ENCODE data around the gene MCFD2. TPM values are rescaled to one million over a fixed set of nuclear protein-coding genes. Genes with fewer than 3 reads are reported as not detected.

MCFD2 gene
- total and polyA plus RNA-seq, 4 donors = 56.8 to 82.8 (median 70.4) TPM

- Histone ChIP-seq H3K4me3 (ENCODE audit: low read depth, low read length) (no peak overlapping the region), H3K27ac (ENCODE audit: low read depth, low read length) (no peak overlapping the region), H3K4me1 (ENCODE audit: control insufficient read depth, insufficient read depth, low read length) (no peaks in the 10 kb centered on the region), H3K9me3 (ENCODE audit: control insufficient read depth, insufficient read depth, low read length) (no peaks in the 10 kb centered on the region), H3K27me3 (ENCODE audit: control insufficient read depth, insufficient read depth, low read length) (no peaks in the 10 kb centered on the region), H3K36me3 (ENCODE audit: control insufficient read depth, insufficient read depth, low read length) (no peaks in the 10 kb centered on the region)
- DNase-seq (ENCODE audit: low read depth in 4 of 6, low spot score in 6 of 6) = no peak
- 51% methylated on average over 5 of the region's 11 CpGs for WGBS (ENCODE audit: insufficient coverage)
These were observed 27.1 kb downstream of the MCFD2 start for GRCh38 chr2:46888421-46888952.

DNA sequence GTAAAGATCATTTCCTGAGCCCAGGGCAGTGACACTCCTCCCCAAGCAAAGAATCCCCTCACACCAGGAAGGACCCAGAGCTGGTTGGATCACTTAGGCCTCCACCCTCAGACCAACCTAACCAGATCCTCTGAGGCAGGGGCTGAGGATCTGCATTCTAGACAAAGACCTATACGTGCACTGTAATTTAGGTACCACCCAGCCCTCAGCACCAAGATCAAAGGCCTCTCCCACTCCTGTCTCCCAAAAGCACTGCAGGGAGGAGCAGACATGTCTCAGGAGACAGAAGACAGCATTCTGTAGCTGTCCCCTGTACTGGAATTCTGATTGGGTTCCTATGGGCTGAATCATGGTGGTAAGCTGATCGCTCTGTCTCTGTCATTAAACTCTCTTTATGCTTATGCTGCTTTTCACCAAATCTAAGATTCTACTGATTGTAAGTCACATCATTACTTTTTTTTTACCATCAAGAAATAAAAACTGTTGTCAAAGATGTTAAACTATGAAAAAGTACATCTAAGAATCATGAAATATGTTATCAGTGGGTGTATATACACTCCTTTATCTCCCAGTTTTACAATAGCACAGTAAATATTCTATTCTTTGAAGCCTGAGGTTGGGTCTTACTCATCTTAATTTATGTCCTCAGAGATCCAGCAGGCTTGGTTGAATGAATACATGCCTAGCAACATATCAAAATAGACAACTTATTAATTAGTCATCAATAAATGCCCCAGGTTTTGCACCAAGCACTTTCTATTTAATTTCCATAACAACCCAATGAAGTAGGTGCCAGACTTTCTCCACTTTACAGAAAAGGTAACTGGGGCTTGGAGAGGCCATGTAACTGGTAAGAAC is 28.3 kb downstream of the MCFD2 start:
- H3K9me3 ChIP-seq (ENCODE audit: control insufficient read depth, insufficient read depth, low read length) = no peaks in the 10 kb centered on the region
- DNase-seq (ENCODE audit: low read depth in 4 of 6, low spot score in 6 of 6) = no peak
- no peak overlapping the region for H3K4me3 ChIP-seq (ENCODE audit: low read depth, low read length)
- 71% methylated on average over 1 of the region's 2 CpGs for WGBS (ENCODE audit: insufficient coverage)
- no peak overlapping the region for H3K27ac ChIP-seq (ENCODE audit: low read depth, low read length)
- H3K36me3 ChIP-seq (ENCODE audit: control insufficient read depth, insufficient read depth, low read length) = no peaks in the 10 kb centered on the region
- H3K27me3 ChIP-seq (ENCODE audit: control insufficient read depth, insufficient read depth, low read length) = no peaks in the 10 kb centered on the region
- H3K4me1 ChIP-seq (ENCODE audit: control insufficient read depth, insufficient read depth, low read length) = peaks cover 8% of the 10 kb centered on the region

- Histone ChIP-seq H3K27ac (ENCODE audit: low read depth, low read length) (no peak overlapping the region), H3K4me3 (ENCODE audit: low read depth, low read length) (no peak overlapping the region), H3K9me3 (ENCODE audit: control insufficient read depth, insufficient read depth, low read length) (no peaks in the 10 kb centered on the region)
These were observed 29.2 kb downstream of the MCFD2 start for GRCh38 chr2:46886268-46887027.

DNA sequence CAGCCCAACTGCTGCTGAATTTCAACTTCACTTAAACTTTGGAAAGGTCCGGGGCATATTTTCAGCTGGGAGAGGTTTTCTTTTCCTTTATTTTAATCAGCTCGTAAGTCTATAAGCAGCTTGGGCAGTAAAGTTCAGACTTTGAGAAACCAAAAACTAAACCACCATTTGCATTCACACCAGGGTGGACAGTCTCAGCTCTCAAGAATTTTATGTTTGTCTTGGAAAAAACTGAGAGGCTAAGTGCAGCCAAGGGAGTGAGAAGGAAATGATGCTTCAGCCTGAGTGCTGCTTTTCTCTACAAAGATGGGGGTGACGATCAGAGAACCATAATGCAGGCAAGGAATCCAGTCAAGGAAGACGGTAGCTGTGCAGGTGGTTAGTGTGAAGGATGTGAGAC is 30.2 kb downstream of the MCFD2 start:
- Histone ChIP-seq H3K9me3 (ENCODE audit: control insufficient read depth, insufficient read depth, low read length) (no peaks in the 10 kb centered on the region), H3K36me3 (ENCODE audit: control insufficient read depth, insufficient read depth, low read length) (no peaks in the 10 kb centered on the region), H3K4me1 (ENCODE audit: control insufficient read depth, insufficient read depth, low read length) (peaks cover 21% of the 10 kb centered on the region), H3K27me3 (ENCODE audit: control insufficient read depth, insufficient read depth, low read length) (no peaks in the 10 kb centered on the region), H3K27ac (ENCODE audit: low read depth, low read length) (peak overlapping the region; percentile 35), H3K4me3 (ENCODE audit: low read depth, low read length) (no peak overlapping the region)
- 64% methylated on average over 2 of the region's 4 CpGs for WGBS (ENCODE audit: insufficient coverage)
- peak in 1 of 6 donors; percentile 56 for DNase-seq (ENCODE audit: low read depth in 4 of 6, low spot score in 6 of 6)

More at GRCh38 chr2:46886268-46887027, 29.2 kb downstream of the MCFD2 start:
- Histone ChIP-seq H3K4me1 (ENCODE audit: control insufficient read depth, insufficient read depth, low read length) (peaks cover 16% of the 10 kb centered on the region), H3K36me3 (ENCODE audit: control insufficient read depth, insufficient read depth, low read length) (no peaks in the 10 kb centered on the region), H3K27me3 (ENCODE audit: control insufficient read depth, insufficient read depth, low read length) (no peaks in the 10 kb centered on the region)
- no peak for DNase-seq (ENCODE audit: low read depth in 4 of 6, low spot score in 6 of 6)
- WGBS (ENCODE audit: insufficient coverage) = 76% methylated on average over 2 of the region's 6 CpGs

- no peak overlapping the region for H3K4me3 ChIP-seq (ENCODE audit: low read depth, low read length)
- no peaks in the 10 kb centered on the region for H3K9me3 ChIP-seq (ENCODE audit: control insufficient read depth, insufficient read depth, low read length)
- no peak overlapping the region for H3K27ac ChIP-seq (ENCODE audit: low read depth, low read length)
- DNase-seq (ENCODE audit: low read depth in 4 of 6, low spot score in 6 of 6) = no peak
- H3K4me1 ChIP-seq (ENCODE audit: control insufficient read depth, insufficient read depth, low read length) = peaks cover 27% of the 10 kb centered on the region
- no peaks in the 10 kb centered on the region for H3K27me3 ChIP-seq (ENCODE audit: control insufficient read depth, insufficient read depth, low read length)
- H3K36me3 ChIP-seq (ENCODE audit: control insufficient read depth, insufficient read depth, low read length) = no peaks in the 10 kb centered on the region
These were observed 36.1 kb downstream of the MCFD2 start for GRCh38 chr2:46879511-46879910.

- WGBS (ENCODE audit: insufficient coverage) = 15% methylated on average over 5 of the region's 8 CpGs
- H3K4me3 ChIP-seq (ENCODE audit: low read depth, low read length) = no peak overlapping the region
- H3K4me1 ChIP-seq (ENCODE audit: control insufficient read depth, insufficient read depth, low read length) = peaks cover 27% of the 10 kb centered on the region
- peak overlapping the region; percentile 16 for H3K27ac ChIP-seq (ENCODE audit: low read depth, low read length)
- peak in 2 of 6 donors; percentile 12 to 61 for DNase-seq (ENCODE audit: low read depth in 4 of 6, low spot score in 6 of 6)
- no peaks in the 10 kb centered on the region for H3K9me3 ChIP-seq (ENCODE audit: control insufficient read depth, insufficient read depth, low read length)
- H3K36me3 ChIP-seq (ENCODE audit: control insufficient read depth, insufficient read depth, low read length) = no peaks in the 10 kb centered on the region
- H3K27me3 ChIP-seq (ENCODE audit: control insufficient read depth, insufficient read depth, low read length) = no peaks in the 10 kb centered on the region
These were observed 36.7 kb downstream of the MCFD2 start for GRCh38 chr2:46878886-46879285.

GRCh38 chr2:46878240-46878877 is 37.2 kb downstream of the MCFD2 start:
- Histone ChIP-seq H3K27ac (ENCODE audit: low read depth, low read length) (no peak overlapping the region), H3K4me3 (ENCODE audit: low read depth, low read length) (no peak overlapping the region), H3K36me3 (ENCODE audit: control insufficient read depth, insufficient read depth, low read length) (no peaks in the 10 kb centered on the region), H3K9me3 (ENCODE audit: control insufficient read depth, insufficient read depth, low read length) (no peaks in the 10 kb centered on the region), H3K27me3 (ENCODE audit: control insufficient read depth, insufficient read depth, low read length) (no peaks in the 10 kb centered on the region), H3K4me1 (ENCODE audit: control insufficient read depth, insufficient read depth, low read length) (peaks cover 27% of the 10 kb centered on the region)
- 91% methylated on average over 5 of the region's 5 CpGs for WGBS (ENCODE audit: insufficient coverage)
- no peak for DNase-seq (ENCODE audit: low read depth in 4 of 6, low spot score in 6 of 6)

DNA sequence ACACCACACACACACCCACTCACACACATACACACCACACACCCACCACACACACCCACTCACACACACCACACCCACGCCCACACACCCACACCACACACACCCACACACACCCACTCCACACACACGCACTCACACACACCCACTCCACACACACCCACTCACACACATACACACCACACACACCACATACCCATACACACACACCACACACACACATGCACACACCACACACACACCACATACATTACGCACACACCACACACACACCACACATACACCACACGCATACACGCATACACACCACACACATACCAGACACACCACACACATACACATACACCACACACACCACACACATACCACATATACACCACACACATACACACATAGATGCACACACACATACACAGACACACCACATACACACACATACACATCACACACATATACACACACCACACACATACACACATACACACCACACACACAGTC is 37.9 kb downstream of the MCFD2 start:
- Histone ChIP-seq H3K27ac (ENCODE audit: low read depth, low read length) (no peak overlapping the region), H3K4me1 (ENCODE audit: control insufficient read depth, insufficient read depth, low read length) (peaks cover 23% of the 10 kb centered on the region), H3K9me3 (ENCODE audit: control insufficient read depth, insufficient read depth, low read length) (no peaks in the 10 kb centered on the region), H3K36me3 (ENCODE audit: control insufficient read depth, insufficient read depth, low read length) (no peaks in the 10 kb centered on the region), H3K27me3 (ENCODE audit: control insufficient read depth, insufficient read depth, low read length) (no peaks in the 10 kb centered on the region), H3K4me3 (ENCODE audit: low read depth, low read length) (no peak overlapping the region)
- no peak for DNase-seq (ENCODE audit: low read depth in 4 of 6, low spot score in 6 of 6)
- WGBS (ENCODE audit: insufficient coverage) = 97% methylated on average over 5 of the region's 5 CpGs

- Histone ChIP-seq H3K27me3 (ENCODE audit: control insufficient read depth, insufficient read depth, low read length) (no peaks in the 10 kb centered on the region), H3K4me1 (ENCODE audit: control insufficient read depth, insufficient read depth, low read length) (peaks cover 15% of the 10 kb centered on the region), H3K27ac (ENCODE audit: low read depth, low read length) (no peak overlapping the region), H3K9me3 (ENCODE audit: control insufficient read depth, insufficient read depth, low read length) (no peaks in the 10 kb centered on the region), H3K4me3 (ENCODE audit: low read depth, low read length) (no peak overlapping the region), H3K36me3 (ENCODE audit: control insufficient read depth, insufficient read depth, low read length) (no peaks in the 10 kb centered on the region)
- 54% methylated on average over 5 of the region's 11 CpGs for WGBS (ENCODE audit: insufficient coverage)
- DNase-seq (ENCODE audit: low read depth in 4 of 6, low spot score in 6 of 6) = peak in 2 of 6 donors; percentile 55 to 65
These were observed 38.7 kb downstream of the MCFD2 start for GRCh38 chr2:46876741-46877384.
